ENCODE measurements around the gene FAM168A.

Gene FAM168A

GRCh38 chr11:73401217-73401923 lies 196.5 kb downstream of the FAM168A start:
- DNase-seq (ENCODE audit: low read depth in 2 of 2) = no peak

- no peak for DNase-seq (ENCODE audit: low read depth in 2 of 2)
Measured at GRCh38 chr11:73400293-73400692, 197.6 kb downstream of the FAM168A start.

- no peak for DNase-seq (ENCODE audit: low read depth in 2 of 2)
Measured at GRCh38 chr11:73399636-73400035, 198.3 kb downstream of the FAM168A start.

GRCh38 chr11:73399159-73399590 lies 198.7 kb downstream of the FAM168A start:
- no peak for DNase-seq (ENCODE audit: low read depth in 2 of 2)

- DNase-seq (ENCODE audit: low read depth in 2 of 2) = no peak
Measured at GRCh38 chr11:73398721-73399120, 199.2 kb downstream of the FAM168A start.

GRCh38 chr11:73398132-73398526 lies 199.8 kb downstream of the FAM168A start:
- DNase-seq (ENCODE audit: low read depth in 2 of 2) = no peak

GRCh38 chr11:73397468-73398131 lies 200.3 kb downstream of the FAM168A start:
- DNase-seq (ENCODE audit: low read depth in 2 of 2) = no peak

- no peak for DNase-seq (ENCODE audit: low read depth in 2 of 2)
Measured at GRCh38 chr11:73396985-73397384, 200.9 kb downstream of the FAM168A start.

GRCh38 chr11:73396251-73396930 lies 201.5 kb downstream of the FAM168A start:
- no peak for DNase-seq (ENCODE audit: low read depth in 2 of 2)

- no peak for DNase-seq (ENCODE audit: low read depth in 2 of 2)
Measured at GRCh38 chr11:73395297-73396208, 202.4 kb downstream of the FAM168A start.

- no peak for DNase-seq (ENCODE audit: low read depth in 2 of 2)
Measured at GRCh38 chr11:73394416-73395296, 203.3 kb downstream of the FAM168A start.

- DNase-seq (ENCODE audit: low read depth in 2 of 2) = peak; percentile 56 to 58
Measured at GRCh38 chr11:73393479-73394415, 204.2 kb downstream of the FAM168A start.

- DNase-seq (ENCODE audit: low read depth in 2 of 2) = no peak
Measured at GRCh38 chr11:73393011-73393380, 204.9 kb downstream of the FAM168A start.

- DNase-seq (ENCODE audit: low read depth in 2 of 2) = no peak
Measured at GRCh38 chr11:73392108-73393010, 205.6 kb downstream of the FAM168A start.

- no peak for DNase-seq (ENCODE audit: low read depth in 2 of 2)
Measured at GRCh38 chr11:73391665-73392064, 206.2 kb downstream of the FAM168A start.

- DNase-seq (ENCODE audit: low read depth in 2 of 2) = no peak
Measured at GRCh38 chr11:73390601-73391565, 207.0 kb downstream of the FAM168A start.

- no peak for DNase-seq (ENCODE audit: low read depth in 2 of 2)
Measured at GRCh38 chr11:73389916-73390315, 208.0 kb downstream of the FAM168A start.
